HG03520 (cell line): Measurements from ENCODE around the gene ABHD4.
"Not testable (repeated sequence)": the region's sequence is repeated elsewhere in the genome, so short reads cannot be mapped to it uniquely, and the experiment has no call there.

ENCODE experiments used
- ATAC-seq: cut with Tn5 transposase; IDR thresholded peaks from one replicate; pipeline ENCODE4 v1.9.1; 2021; ENCODE audit warnings: mild to moderate bottlenecking, moderate library complexity; ENCODE audit not compliant: unreplicated experiment

The ABHD4 gene

DNA sequence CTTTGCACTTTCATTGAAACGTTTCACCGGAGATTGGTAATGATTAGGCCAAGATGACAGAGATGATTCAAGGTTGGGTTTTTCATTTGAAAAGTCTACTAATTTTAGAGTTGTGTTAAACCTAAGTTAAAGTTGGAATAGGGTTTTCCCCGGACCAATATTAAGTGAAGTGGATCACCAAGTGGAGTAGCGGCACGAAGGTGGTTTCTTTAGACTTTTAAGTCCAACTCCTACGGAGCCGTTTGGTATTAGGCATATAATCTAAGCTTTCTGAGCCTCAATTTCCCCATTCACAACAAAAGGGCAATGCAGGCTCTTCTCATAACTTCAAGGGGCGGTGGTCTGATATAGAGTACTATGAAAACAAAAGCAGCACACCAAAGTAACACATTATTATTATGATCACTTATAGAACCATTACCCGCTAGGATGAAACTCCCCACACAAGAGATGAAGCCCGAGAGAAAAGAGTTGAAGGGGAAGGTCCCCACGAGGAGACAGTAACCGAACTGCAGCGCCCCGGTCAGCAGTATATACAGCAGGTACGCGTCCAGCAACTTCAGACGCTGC is 9.5 kb upstream of the ABHD4 start:
- no peak for ATAC-seq

GRCh38 chr14:22589096-22589839 is 8.8 kb upstream of the ABHD4 start, which contains the start of gene DAD1:
Gene DAD1 (minus strand): TSS chr14:22589224. CDS start chr14:22589157, 67 bp downstream.
- peak; percentile 85 for ATAC-seq

DNA sequence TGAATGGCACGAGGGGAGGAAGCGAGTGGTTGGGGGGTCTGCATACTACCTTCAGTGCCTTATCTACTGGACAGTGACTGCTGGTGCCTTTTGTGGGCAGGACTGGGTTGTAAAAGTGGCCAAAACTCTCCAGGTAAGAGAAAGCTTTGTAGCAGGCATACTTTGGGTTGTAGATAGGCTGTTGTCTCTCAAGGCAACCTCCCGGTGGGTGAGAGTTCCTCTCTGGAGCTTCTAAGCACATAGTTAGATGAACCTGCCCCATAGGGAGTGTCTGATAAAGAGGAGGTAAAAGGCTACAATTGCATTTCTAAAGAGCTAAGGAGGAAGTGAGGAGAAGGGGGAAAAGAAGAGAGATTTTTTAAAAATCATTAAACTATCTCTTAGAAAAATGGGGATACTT is 4.9 kb upstream of the ABHD4 start:
- no peak for ATAC-seq

DNA sequence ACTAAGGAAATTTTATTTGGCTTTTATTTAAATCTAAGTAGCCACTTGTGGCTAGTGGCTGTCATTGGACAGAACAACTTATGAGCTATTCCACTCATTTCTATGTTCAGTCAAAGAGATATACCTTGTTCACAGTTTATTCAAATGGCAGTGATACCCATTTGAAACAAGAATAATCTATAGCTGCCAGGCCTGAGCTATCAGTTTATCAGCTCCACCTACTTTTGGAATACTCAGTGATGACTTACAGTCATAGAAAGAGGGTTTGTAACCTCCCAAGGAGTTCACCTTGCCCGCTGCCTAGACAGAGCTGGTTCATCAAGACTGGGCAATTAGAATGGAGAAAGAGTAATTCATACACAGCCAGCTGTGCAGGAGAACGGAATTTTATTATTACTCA is 4.5 kb upstream of the ABHD4 start:
- no peak for ATAC-seq

- ATAC-seq, result no peak
These were observed 3.9 kb upstream of the ABHD4 start for GRCh38 chr14:22594156-22594716.

DNA sequence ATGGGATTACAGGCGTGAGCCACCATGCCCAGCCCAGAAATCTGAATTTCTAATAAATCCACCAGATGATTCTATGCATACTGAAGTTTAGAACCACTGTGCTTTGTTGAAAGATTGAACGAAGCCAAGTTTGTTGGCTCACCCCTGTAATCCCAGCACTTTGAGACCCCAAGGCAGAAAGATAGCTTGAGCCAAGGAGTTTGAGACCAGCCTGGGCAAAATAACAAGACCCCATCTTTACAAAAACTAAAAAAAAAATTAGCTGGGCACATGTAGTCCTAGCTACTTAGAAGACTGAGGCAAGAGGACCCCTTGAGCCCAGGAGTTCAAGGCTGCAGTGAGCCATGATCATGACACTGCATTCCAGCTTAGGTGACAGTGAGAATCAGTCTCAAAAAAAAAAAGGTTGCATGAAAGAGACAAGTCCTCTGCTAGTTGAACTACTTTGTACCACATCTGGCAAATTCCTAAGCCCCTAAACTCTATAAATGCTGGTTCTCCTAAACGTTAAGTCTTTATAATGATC is 1.7 kb upstream of the ABHD4 start:
- ATAC-seq, result no peak

DNA sequence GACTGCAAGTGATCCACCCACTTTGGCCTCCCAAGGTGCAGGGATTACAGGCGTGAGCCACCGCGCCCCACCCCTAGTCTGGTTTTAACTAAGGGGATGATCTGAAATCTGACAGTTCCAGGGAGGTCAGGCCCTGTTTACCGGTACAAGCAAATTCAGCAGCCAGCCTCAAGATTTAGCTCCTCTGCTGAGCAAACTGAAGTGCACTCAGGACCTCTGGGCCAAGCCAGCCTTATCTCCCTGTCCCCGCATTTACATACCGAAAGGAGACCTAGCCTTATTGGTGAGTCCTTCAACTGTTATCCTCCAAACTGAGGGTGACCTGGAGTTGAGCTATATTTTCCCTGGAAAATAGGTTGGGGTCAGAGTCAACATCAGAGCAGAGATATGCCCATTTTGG is 835 bp upstream of the ABHD4 start:
- no peak for ATAC-seq

DNA sequence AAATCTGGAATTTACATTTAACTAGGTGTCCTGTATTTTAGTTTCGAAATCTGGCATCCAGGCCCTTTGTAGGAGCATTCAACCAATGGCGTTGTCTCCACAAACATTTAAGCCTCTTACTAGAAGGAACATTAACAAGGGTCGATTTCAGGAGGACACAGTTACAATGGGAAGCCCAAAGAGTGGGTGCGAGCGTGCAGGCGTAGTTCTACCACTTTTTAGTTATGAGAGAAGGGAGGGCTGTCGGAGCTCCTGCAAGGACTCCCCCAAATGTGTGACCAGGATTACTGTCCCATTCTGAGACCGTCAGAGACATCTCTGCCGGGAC is 365 bp upstream of the ABHD4 start:
- ATAC-seq, result no peak

DNA sequence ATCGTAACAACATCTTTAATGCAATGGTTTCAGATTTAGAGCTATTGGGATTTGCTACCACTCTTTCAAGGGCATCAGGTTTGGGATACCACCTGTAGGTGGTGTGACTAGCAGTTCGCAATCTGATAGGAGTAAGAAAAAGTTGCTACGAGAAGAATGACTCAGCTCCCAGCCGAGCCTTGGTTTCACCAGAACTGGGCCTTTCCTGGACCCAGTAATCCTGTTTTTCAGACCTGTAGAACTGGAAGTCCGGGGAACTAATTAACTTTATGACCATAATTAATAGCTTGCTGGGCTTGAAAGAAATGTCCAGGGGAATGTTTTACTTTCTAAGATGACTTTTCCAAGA is 770 bp downstream of the ABHD4 start:
- no peak for ATAC-seq

GRCh38 chr14:22599349-22599748 is 1.2 kb downstream of the ABHD4 start:
- no peak for ATAC-seq

GRCh38 chr14:22600027-22600426 is 1.9 kb downstream of the ABHD4 start:
- no peak for ATAC-seq

GRCh38 chr14:22601456-22601855 is 3.4 kb downstream of the ABHD4 start:
- no peak for ATAC-seq

GRCh38 chr14:22601996-22602395 is 3.9 kb downstream of the ABHD4 start:
- ATAC-seq, result no peak

- no peak for ATAC-seq
These were observed 4.8 kb downstream of the ABHD4 start for GRCh38 chr14:22602862-22603261.

GRCh38 chr14:22606380-22606779 is 8.3 kb downstream of the ABHD4 start:
- ATAC-seq, result no peak

- no peak for ATAC-seq
These were observed 9.2 kb downstream of the ABHD4 start for GRCh38 chr14:22607291-22607690.

- ATAC-seq, result no peak
These were observed 12.8 kb downstream of the ABHD4 start for GRCh38 chr14:22610931-22611330.

- ATAC-seq, result no peak
These were observed 15.1 kb downstream of the ABHD4 start for GRCh38 chr14:22613106-22613695.

- no peak for ATAC-seq
These were observed 15.7 kb downstream of the ABHD4 start for GRCh38 chr14:22613736-22614239.

GRCh38 chr14:22614240-22614799 is 16.2 kb downstream of the ABHD4 start:
- no peak for ATAC-seq

DNA sequence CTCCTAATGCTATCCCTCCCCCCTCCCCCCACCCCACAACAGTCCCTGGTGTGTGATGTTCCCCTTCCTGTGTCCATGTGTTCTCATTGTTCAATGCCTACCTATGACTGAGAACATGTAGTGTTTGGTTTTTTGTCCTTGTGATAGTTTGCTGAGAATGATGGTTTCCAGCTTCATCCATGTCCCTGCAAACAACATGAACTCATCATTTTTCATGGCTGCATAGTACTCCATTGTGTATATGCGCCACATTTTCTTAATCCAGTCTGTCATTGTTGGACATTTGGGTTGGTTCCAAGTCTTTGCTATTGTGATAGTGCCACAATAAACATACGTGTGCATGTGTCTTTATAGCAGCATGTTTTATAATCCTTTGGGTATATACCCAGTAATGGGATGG is 17.7 kb downstream of the ABHD4 start:
- not testable (repeated sequence) for ATAC-seq
